Stimulated activated naive CD8-positive, alpha-beta T cell treated with anti-CD3 and anti-CD28 coated beads, Interleukin-15, Interleukin-2, amounts not matched to agents 100 ng/mL and 50 ng/mL, for 24 hours (primary cell): ENCODE results near the gene AMIGO2.
"Not testable (repeated sequence)": the region's sequence is repeated elsewhere in the genome, so short reads cannot be mapped to it uniquely, and the experiment has no call there.

Experiments used
- H3K27ac Mint-ChIP-seq: one replicate; pipeline ENCODE4 v1.8.0; 2021; ENCODE audit warnings: mild to moderate bottlenecking, mixed read lengths
- H3K27me3 Mint-ChIP-seq: one replicate; pipeline ENCODE4 v1.8.0; 2021; ENCODE audit warnings: mixed read lengths
- H3K36me3 Mint-ChIP-seq: one replicate; pipeline ENCODE4 v1.8.0; 2021; ENCODE audit warnings: low read depth, mixed read lengths
- H3K4me1 Mint-ChIP-seq: one replicate; pipeline ENCODE4 v1.8.0; 2021; ENCODE audit warnings: low read depth, mixed read lengths
- H3K4me3 Mint-ChIP-seq: one replicate; pipeline ENCODE4 v1.8.0; 2021; ENCODE audit warnings: mild to moderate bottlenecking, mixed read lengths
- H3K9me3 Mint-ChIP-seq: one replicate; pipeline ENCODE4 v1.8.0; 2021; ENCODE audit warnings: mixed read lengths

AMIGO2 gene

GRCh38 chr12:47071241-47071852, 8.4 kb downstream of the AMIGO2 start:
- Mint-ChIP-seq H3K36me3 (peaks cover 10% of the 10 kb centered on the region), H3K27ac (no peak overlapping the region), H3K4me3 (no peak overlapping the region), H3K27me3 (no peaks in the 10 kb centered on the region), H3K4me1 (peaks cover 34% of the 10 kb centered on the region), H3K9me3 (peaks cover 4% of the 10 kb centered on the region)

- Mint-ChIP-seq H3K27ac (no peak overlapping the region), H3K27me3 (no peaks in the 10 kb centered on the region), H3K36me3 (no peaks in the 10 kb centered on the region), H3K9me3 (peaks cover 4% of the 10 kb centered on the region), H3K4me3 (no peak overlapping the region), H3K4me1 (peaks cover 28% of the 10 kb centered on the region)
Observed at GRCh38 chr12:47070310-47070709, 9.4 kb downstream of the AMIGO2 start.

- H3K4me3 Mint-ChIP-seq: no peak overlapping the region
- no peaks in the 10 kb centered on the region for H3K27me3 Mint-ChIP-seq
- peaks cover 4% of the 10 kb centered on the region for H3K9me3 Mint-ChIP-seq
- peaks cover 28% of the 10 kb centered on the region for H3K4me1 Mint-ChIP-seq
- H3K27ac Mint-ChIP-seq: peak overlapping the region; percentile 1
- no peaks in the 10 kb centered on the region for H3K36me3 Mint-ChIP-seq
Observed at GRCh38 chr12:47068539-47068938, 11.2 kb downstream of the AMIGO2 start.

GRCh38 chr12:47067771-47068431, 11.9 kb downstream of the AMIGO2 start:
- no peak overlapping the region for H3K4me3 Mint-ChIP-seq

GRCh38 chr12:47067176-47067575, 12.6 kb downstream of the AMIGO2 start:
- Mint-ChIP-seq H3K9me3 (peaks cover 4% of the 10 kb centered on the region), H3K4me3 (no peak overlapping the region)

More at GRCh38 chr12:47067771-47068431, 11.9 kb downstream of the AMIGO2 start:
- H3K27me3 Mint-ChIP-seq: no peaks in the 10 kb centered on the region
- H3K36me3 Mint-ChIP-seq: no peaks in the 10 kb centered on the region
- H3K9me3 Mint-ChIP-seq: peaks cover 4% of the 10 kb centered on the region
- peaks cover 28% of the 10 kb centered on the region for H3K4me1 Mint-ChIP-seq
- H3K27ac Mint-ChIP-seq: no peak overlapping the region

GRCh38 chr12:47066278-47067025, 13.3 kb downstream of the AMIGO2 start:
- peaks cover 4% of the 10 kb centered on the region for H3K9me3 Mint-ChIP-seq
- H3K36me3 Mint-ChIP-seq: no peaks in the 10 kb centered on the region
- H3K4me3 Mint-ChIP-seq: no peak overlapping the region
- H3K4me1 Mint-ChIP-seq: peaks cover 28% of the 10 kb centered on the region
- no peaks in the 10 kb centered on the region for H3K27me3 Mint-ChIP-seq
- H3K27ac Mint-ChIP-seq: peak overlapping the region; percentile 42

More at GRCh38 chr12:47067176-47067575, 12.6 kb downstream of the AMIGO2 start:
- Mint-ChIP-seq H3K36me3 (no peaks in the 10 kb centered on the region), H3K4me1 (peaks cover 28% of the 10 kb centered on the region), H3K27ac (peak overlapping the region; percentile 42), H3K27me3 (no peaks in the 10 kb centered on the region)

GRCh38 chr12:47065546-47065945, 14.2 kb downstream of the AMIGO2 start:
- Mint-ChIP-seq H3K4me3 (no peak overlapping the region), H3K27me3 (no peaks in the 10 kb centered on the region), H3K9me3 (peaks cover 4% of the 10 kb centered on the region), H3K4me1 (peaks cover 28% of the 10 kb centered on the region), H3K27ac (no peak overlapping the region), H3K36me3 (no peaks in the 10 kb centered on the region)

GRCh38 chr12:47058640-47059039, 21.1 kb downstream of the AMIGO2 start:
- H3K36me3 Mint-ChIP-seq, H3K4me3 Mint-ChIP-seq, H3K27ac Mint-ChIP-seq, H3K27me3 Mint-ChIP-seq, H3K4me1 Mint-ChIP-seq: not testable (repeated sequence)
- peaks cover 10% of the 10 kb centered on the region for H3K9me3 Mint-ChIP-seq

GRCh38 chr12:47056944-47057343, 22.8 kb downstream of the AMIGO2 start:
- not testable (repeated sequence) for H3K4me3 Mint-ChIP-seq, H3K27me3 Mint-ChIP-seq, H3K4me1 Mint-ChIP-seq, H3K36me3 Mint-ChIP-seq, H3K27ac Mint-ChIP-seq
- H3K9me3 Mint-ChIP-seq: peaks cover 17% of the 10 kb centered on the region

- peaks cover 25% of the 10 kb centered on the region for H3K9me3 Mint-ChIP-seq
- H3K36me3 Mint-ChIP-seq: peaks cover 18% of the 10 kb centered on the region
- not testable (repeated sequence) for H3K4me1 Mint-ChIP-seq, H3K4me3 Mint-ChIP-seq, H3K27me3 Mint-ChIP-seq, H3K27ac Mint-ChIP-seq
Observed at GRCh38 chr12:47055856-47056255, 23.9 kb downstream of the AMIGO2 start.

- Mint-ChIP-seq H3K36me3 (peaks cover 15% of the 10 kb centered on the region), H3K27me3 (peaks cover 5% of the 10 kb centered on the region)
Observed at GRCh38 chr12:47054659-47055058, 25.1 kb downstream of the AMIGO2 start.

GRCh38 chr12:47053961-47054360, 25.8 kb downstream of the AMIGO2 start:
- Mint-ChIP-seq H3K27me3 (peaks cover 5% of the 10 kb centered on the region), H3K27ac (no peak overlapping the region), H3K4me3 (no peak overlapping the region), H3K4me1 (no peaks in the 10 kb centered on the region), H3K9me3 (peaks cover 25% of the 10 kb centered on the region), H3K36me3 (peaks cover 15% of the 10 kb centered on the region)

More at GRCh38 chr12:47054659-47055058, 25.1 kb downstream of the AMIGO2 start:
- no peaks in the 10 kb centered on the region for H3K4me1 Mint-ChIP-seq
- no peak overlapping the region for H3K27ac Mint-ChIP-seq
- no peak overlapping the region for H3K4me3 Mint-ChIP-seq
- peaks cover 25% of the 10 kb centered on the region for H3K9me3 Mint-ChIP-seq

GRCh38 chr12:47052274-47052673, 27.5 kb downstream of the AMIGO2 start:
- Mint-ChIP-seq H3K9me3 (peaks cover 26% of the 10 kb centered on the region), H3K27me3 (peaks cover 5% of the 10 kb centered on the region), H3K27ac (no peak overlapping the region), H3K36me3 (peaks cover 15% of the 10 kb centered on the region), H3K4me1 (no peaks in the 10 kb centered on the region), H3K4me3 (no peak overlapping the region)

GRCh38 chr12:47051291-47051690, 28.5 kb downstream of the AMIGO2 start:
- H3K4me1 Mint-ChIP-seq, H3K27ac Mint-ChIP-seq, H3K27me3 Mint-ChIP-seq, H3K4me3 Mint-ChIP-seq: not testable (repeated sequence)
- Mint-ChIP-seq H3K9me3 (peaks cover 22% of the 10 kb centered on the region), H3K36me3 (peaks cover 12% of the 10 kb centered on the region)

- Mint-ChIP-seq H3K27me3 (peaks cover 2% of the 10 kb centered on the region), H3K36me3 (peaks cover 10% of the 10 kb centered on the region), H3K27ac (no peak overlapping the region), H3K9me3 (peaks cover 18% of the 10 kb centered on the region), H3K4me1 (no peaks in the 10 kb centered on the region), H3K4me3 (no peak overlapping the region)
Observed at GRCh38 chr12:47048541-47048940, 31.2 kb downstream of the AMIGO2 start.
